Stimulated activated CD4-positive, alpha-beta T cell treated with anti-CD3 and anti-CD28 coated beads, TNF-alpha, amount 100 ng/mL, for 24 hours (primary cell): ENCODE data around the gene MAN2A1.
"Not testable (repeated sequence)": the region's sequence is repeated elsewhere in the genome, so short reads cannot be mapped to it uniquely, and the experiment has no call there.

Source experiments
- DNase-seq, 3 experiments: peaks; one replicate each; pipeline ENCODE4 v3.0.0-alpha.2; 2020; ENCODE audit warnings: low read depth in 3 of 3

The MAN2A1 gene

DNA sequence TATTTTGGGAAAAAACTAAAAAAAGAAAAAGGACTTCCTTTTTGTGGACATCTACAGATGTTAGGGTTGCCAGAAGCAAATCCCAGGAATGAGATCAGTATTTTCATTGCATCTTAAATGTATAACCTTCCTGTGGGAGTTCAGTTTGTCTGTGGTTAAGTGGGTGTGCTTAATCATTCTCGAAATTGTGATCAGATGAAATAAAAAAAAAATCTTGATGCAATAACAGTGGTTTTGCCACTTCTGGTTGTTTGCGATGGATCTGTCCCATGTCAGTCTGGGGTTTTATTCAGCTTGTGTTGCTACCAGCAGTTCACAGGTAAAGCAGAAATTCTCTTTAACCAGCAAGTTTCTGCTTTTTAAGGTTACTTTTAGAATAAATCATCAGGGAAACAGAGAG lies 179.0 kb downstream of the MAN2A1 start:
- no peak for DNase-seq

DNA sequence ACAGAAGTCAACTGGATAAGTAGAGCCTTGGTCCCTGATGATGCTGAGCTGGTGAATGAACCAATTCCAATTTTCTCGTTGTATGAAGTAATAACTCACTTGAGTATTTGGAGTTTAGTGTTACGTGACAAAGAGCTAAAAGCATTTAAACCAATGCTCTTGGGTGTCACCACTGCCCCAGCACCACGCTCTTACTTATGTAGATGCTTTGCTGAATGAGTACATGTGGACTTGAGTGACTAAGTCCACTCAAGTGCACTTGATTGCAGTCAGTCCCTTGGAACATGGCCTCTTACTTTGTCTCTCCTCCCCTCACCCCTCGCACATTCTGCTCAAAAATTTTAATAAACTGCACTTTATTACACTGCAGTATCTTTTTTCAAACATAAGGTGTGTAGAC lies 184.0 kb downstream of the MAN2A1 start:
- no peak for DNase-seq

DNA sequence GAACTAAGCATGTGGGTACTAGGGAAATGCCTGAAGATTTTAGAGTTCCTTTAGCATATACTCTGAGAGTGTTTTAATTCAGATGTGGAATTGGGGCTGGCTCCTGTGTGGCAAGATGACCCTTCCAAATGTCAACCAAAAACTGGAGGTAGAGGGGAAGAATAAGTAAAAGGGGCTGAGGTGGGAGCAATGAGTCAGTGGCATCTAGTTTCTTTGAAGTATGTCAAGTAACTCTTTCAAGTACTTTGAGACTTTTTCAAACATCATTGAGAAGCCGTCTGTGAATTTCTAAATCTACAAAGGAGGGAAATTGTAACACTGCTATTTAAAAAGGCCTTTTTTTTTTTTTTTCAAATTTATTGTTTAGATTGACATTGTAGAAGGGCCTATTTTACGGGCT lies 184.4 kb downstream of the MAN2A1 start:
- no peak for DNase-seq

DNA sequence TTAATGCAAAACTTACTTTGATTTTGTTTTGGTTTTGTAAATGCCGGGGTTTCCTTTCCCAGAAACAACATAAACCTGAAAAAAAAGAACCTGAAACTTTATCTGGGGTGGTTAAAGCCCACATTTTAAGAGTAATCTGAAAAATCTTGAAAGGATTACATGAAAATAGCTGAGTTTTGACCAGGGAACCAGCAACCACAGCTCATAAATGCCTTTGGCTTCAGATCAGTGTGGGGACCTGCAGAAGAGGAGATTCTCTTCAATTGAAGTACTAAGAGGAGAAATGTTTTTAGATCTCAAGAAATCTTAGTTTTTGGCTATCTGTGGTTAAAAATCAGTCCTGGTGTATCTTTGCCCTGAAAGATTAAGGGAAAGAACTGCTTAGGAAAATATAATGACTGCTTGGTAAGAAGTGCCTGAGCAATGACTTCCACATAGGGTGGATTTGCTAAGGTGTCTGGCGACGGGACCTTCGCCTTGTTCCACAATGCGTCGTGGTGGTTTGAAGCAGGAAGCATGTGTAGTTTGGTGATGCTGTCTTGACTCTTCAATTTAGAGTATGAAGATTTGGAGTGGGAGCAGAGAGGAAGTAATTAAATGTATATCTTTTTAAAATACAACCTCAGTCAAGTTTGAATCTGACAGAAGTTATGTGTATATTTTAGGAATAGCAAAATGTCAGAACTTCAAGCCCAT lies 186.5 kb downstream of the MAN2A1 start:
- DNase-seq = no peak

DNA sequence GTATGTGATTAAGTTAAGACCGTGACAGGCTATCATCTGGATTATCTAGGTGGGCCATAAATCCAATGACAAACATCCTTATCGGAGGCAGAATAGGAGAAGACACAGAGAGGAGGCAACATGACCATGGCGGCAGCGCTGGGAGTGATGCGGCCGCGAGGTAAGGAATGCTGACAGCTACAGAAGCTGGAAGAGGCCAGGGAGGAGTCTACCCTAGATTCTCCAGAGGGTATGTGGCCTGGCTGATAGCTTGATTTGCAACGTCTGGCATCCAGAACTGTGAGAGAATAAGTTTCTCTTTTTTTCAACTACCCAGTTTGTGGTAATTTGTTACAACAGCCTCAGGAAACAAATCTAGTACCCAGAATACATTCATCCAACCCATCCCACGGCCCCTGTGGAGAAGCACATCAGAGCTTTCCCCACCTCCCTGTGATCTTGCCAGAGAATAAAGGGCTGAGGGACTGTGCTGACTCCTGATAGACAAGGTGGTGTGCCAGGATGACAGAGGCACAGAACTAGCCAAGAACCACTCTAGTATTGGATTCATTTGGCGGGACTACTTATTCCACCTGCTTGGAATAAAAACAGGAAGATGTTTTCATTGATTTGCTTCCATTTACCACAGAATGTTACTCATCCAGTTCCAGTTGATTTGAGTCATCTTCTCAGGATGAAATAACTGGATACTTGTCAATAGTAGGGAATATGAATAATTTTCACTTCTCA lies 187.4 kb downstream of the MAN2A1 start:
- no peak for DNase-seq

DNA sequence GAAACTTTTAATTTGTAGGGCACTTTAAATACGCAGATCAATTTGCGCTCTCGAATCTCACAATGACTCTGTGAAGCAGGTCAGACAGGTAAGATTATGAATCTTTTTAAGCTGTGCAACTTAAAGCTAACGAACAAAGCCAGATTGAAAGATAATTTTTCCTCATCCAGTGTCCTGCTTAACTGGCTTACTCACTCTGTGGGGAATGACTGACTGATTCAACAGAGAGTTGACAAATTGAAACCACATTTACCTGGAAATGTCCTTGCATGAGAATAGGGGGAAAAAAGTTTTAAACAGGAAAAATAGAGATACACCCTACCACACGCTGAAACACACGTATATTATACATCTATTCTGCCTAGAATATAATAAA lies 187.9 kb downstream of the MAN2A1 start:
- no peak for DNase-seq

DNA sequence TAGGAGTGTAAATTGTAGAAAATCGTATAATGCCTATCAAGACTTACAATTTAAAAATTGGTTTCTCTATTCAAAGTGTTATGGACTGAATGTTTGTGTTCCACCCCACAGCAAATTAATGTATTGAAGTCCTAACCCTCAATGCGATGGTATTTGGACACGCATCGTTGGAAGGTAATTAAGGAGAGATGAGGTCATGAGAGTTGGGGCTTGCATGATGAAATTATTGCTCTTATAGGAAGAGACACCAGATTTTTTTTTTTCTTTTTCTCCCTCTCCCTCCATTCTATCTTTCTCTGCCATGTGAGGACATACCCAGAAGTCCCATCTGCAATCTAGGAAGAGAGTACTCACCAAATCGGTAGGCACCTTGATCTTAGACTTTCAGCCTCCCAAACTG lies 189.2 kb downstream of the MAN2A1 start:
- DNase-seq = no peak

DNA sequence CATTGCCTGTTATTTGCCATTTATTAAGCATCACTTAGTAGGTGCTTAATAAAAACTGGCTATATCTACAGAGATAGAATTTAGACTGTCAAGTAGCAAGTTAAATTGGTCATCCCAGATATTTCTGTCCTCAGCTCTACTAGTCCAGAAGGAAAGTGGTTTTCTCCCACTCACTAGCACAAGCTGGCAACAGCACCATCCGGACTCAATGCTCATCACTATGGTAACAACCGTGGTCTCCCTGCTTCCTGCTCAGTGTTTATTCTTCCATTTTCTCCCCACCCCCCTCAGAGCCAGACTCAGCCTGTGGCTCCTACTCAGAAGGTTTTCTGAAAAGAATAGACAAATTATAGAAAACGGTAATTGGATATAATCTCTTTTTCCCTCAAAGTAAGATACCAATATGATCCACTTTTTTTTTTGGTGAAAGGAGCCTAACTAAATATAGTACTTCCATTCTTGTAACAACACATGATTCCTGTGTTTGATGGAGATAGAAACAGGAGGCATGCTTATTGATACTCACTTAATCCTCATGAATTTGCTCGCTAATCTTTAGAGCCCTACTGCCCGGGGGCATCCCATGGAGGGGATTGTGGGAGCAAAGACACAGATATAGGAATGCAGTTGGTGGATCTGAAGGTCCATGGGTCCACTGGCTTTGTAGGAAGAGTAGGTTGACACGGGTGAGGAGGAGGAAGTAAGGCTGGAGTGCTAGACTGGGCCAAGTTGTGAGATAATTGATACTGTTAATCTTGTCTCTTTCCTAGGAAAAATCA lies 191.4 kb downstream of the MAN2A1 start:
- no peak for DNase-seq

DNA sequence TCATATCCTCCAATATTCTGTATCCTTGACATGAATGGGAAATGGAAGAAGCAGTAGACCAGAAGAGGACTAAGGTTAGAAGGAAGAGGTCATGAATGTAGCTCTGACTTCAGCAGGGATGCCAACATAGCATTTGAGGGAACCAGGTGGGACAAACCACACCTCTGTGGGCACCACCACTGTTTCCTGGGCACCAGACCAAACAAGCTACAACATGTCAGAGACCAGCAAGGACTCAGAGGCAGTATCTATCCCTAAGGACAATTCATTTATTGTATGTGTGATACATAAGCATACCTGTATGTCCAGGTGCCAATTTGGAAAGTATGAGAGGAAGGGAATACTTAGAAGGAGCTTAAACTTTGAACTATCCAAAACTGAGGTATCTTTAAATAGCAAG lies 192.8 kb downstream of the MAN2A1 start:
- DNase-seq = no peak

DNA sequence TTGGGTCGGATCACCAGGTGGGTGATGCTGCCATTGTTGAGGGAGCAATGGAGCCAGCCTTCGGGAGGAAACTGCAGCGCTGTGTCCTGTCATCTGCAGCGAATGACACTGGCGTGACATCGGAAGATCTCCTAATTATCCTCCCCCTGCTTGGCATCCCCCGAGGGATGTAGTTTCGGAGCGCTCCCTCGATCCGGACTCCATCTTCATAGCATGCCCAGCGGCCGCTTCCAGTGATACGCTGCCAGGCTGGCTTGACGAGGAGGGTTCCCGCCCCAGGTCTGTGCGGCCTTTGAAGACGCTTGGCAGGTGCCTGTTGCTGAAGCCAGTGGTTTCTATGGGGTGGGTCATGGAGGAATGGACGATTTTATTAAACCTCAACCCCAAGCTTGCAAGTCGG lies 194.9 kb downstream of the MAN2A1 start:
- no peak for DNase-seq

DNA sequence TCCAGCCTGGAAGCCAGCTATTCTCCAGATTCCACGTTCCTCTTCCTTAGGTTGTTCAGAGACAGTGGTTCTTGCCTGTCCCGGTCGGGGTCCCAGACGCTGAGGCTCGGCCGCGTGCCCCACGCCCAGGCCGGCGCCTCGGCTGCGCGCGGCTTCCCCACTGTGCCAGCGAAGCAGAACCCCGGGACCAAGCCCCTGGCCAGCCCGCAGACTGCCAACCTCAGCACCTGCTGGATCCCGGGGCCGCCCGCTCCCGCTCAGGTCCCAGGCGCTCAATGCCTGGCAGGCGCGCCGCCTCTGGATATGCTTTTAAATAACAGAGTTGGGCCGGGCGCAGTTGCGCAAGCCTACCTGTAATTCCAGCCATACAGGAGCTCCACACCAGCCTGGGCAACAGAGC lies 195.5 kb downstream of the MAN2A1 start:
- no peak for DNase-seq

DNA sequence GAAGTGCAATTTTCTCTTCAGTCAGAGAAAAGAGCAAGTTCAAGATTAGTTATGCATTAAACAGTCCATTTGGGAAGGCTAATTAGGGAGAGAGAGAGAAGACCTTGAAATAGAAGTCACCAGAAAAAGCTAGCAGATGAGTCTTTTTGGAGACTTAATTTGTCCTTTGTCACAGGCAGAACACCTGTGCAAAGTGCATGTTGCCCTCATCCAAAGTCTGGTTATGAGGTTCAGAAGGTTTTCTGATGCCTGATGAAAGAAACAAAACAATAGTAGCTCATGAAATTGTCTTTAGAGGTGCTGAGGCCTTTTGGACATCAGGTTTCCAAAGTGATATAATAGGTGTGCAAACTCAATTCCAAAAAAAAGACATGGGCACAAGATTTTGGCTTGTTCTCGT lies 199.3 kb downstream of the MAN2A1 start:
- DNase-seq = no peak

DNA sequence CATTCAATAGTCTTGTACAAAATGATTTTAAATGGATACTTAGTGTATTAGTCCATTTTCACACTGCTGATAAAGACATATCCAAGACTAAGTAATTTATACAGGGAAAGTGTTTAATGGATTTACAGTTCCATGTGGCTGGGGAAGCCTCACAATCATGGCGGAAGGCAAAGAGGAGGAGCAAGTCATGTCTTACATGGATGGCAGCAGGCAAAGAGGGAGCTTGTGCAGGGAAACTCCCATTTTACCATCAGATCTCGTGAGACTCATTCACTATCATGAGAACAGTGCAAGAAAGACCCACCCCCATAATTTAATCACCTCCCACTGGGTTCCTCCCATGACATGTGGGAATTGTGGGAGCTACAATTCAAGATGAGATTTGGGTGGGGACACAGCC lies 203.5 kb downstream of the MAN2A1 start:
- DNase-seq = not testable (repeated sequence)

DNA sequence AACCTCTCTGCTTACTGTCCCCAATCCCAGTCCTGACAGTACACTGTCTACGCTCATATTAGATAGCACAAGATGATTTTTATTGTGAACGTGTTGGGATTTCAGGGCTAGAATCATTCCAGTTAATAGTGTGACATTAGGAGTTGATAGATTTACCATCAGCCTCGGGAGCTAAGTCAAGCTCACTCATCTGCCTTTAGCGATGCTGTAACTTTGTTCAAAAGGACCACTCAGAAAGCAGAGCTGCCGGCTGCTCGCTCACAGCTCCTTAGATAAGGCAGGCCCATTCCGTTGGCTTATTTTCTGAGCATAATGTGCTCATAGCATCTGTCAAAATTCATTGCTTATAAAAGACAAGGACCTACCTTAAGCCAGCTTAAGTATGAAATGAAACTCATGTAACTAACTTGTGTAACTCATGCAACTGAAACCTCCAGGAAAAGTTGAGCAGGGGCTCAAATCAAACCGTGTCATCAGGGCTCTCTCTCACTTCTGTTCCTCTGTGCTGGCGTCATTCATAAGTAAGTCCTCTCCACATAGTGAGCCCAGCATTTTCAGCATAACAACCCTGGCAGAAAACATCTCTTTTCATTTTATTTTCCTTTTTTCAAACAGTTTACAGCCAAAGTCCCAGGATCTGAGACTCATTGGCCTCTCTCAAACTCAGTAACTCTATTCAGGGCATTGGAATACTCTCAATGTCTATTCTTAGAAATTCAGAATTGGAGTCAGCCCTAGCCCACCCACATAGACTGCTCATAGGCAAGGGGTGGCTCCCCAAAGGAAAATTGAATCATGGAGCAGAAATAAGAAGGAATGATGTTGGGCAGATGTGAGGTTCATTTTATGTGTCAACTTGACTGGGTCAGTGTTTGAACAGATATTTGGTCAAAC lies 208.8 kb downstream of the MAN2A1 start:
- no peak for DNase-seq

DNA sequence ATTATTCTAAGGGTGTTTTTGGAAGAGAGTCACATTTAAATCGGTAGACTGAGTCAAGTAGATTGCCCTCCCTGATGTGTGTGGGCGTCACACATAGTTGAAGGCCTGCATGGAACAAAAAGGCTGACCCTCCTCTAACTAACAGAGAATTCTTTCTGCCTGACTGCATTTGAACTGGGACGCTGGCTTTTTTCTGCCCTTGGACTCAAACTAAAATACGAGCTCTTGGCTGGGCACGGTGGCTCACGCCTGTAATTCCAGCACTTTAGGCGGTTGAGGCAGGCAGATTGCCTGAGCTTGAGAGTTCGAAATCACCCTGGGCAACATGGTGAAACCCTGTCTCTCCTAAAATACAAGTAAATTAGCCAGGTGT lies 209.4 kb downstream of the MAN2A1 start:
- no peak for DNase-seq

DNA sequence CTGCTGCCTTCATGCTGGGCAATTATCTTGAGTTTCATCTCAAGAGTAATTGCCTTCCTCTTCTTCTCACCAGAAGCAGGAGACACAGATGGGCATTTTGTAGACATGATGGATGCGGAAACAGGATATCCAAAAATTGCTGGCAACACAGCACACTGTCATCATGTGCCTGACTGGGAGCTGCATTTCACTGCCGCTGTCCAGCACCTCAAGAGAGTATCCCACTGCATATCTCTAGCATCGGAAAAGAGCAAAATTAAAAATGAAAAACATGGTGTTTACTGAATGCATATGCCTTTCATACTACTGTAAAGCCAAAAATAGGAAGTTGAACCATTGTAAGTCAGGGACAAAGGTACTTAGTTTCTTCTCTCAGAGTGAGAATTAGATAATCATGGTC lies 210.7 kb downstream of the MAN2A1 start:
- DNase-seq = no peak

DNA sequence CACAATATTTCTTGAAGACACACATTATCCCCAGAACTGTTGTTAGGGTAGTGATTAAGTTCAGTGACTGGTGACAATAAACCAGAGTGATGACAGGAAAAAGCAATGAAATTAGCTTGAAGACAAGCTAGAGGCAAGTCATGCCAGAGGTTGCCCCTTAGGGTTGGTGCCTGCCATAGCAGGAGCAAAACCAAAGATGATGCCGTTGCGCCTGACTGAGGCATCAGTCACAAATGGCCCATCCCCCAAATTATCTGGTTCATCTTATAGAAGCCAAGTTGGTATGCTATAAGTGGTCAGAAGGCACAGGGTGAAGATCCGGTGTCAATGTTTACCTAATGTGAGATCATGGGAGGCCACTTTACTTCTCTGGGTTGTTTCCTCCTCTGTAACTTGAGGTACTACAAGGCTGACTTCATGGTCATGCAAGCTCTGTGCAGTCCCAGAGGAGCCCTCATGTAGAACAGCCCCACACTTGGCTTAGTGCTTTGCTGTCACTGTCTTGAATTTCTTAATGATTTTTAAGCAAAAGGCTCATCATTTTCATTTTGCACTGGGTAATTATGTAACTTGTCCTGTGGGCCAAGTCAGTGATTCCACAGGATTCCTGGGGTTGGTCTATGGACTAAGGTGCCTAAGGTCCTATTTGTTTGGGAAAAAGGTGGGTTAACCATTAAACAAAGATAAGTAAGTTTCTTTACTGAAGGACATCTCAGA lies 211.3 kb downstream of the MAN2A1 start:
- no peak for DNase-seq

DNA sequence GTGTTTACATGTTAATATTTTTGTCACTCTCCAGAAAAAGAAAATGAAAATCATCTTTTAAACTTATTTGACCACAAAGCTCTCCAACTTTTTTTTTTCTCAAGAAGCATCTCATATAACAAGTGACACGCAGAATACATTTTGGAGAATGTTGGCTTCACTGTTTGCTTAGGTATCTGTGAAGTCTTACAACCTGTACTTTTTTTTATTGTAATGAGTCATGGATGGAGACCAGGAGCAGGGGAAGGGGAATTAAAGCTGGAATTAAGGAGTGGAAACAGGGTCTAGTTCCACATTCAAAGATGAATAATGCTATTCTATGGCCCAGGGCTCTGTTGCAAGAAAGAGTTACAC lies 211.9 kb downstream of the MAN2A1 start:
- DNase-seq = no peak

DNA sequence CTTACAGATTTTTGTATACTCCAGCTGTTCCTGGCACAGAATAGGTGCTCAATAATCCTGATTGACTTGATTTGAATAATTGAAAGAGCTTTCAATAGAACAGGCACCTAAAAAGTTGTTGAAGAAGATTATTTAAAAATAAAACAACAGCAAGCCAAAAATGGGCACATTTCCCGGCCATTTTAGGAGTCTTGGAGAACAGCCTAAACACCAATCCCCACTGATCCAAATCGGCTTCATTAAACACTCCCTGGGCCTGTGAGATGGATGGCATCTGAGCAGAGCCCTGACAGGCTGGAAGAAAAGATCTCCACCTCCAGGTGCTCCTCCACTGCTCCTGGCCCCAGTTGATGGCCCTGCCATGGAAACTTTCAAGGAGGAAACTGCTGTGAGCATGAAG lies 213.3 kb downstream of the MAN2A1 start:
- DNase-seq = no peak

DNA sequence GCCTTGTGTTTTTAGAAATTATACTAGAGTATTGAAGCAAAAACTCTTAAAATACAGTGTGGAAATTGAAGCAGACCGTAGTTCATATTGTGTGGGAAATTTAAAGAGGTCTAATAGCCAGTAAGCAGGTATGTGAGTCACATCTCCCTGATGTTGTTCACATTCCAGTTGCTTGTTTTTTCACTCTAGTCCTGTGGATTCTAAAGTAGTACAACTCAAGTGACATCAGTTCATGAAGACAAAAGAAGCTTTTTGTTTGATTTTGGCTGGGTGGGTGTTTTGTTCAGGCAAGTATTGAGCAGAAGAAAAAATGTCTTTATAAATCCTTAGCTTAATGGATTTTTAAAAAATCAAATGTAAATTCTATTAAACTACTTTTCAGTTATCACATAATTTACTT lies 216.2 kb downstream of the MAN2A1 start:
- no peak for DNase-seq

DNA sequence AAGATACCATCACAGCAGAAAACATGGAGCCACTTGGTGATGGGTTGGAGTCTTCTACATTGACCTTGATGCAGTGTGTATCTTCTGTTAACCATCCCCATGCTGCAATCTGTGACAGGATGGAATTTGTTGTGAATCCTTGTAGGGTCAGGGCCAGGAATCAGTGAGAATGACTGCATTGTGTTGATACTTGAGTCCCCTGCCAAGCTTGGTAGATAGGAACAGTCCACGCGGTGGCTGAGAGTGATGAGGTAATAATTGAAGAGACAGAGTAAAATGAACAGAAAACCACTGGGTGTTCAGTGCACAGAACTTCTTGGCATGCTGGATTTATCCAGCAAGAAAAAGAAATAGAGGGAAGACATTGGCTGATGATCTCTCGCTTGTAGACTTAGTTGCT lies 217.5 kb downstream of the MAN2A1 start:
- DNase-seq = no peak
